ENCODE data around the gene DIP2A.

GRCh38 chr21:46439906-46440305 lies 18.8 kb upstream of the DIP2A start:
- TF ChIP-seq POLR2A (IDR thresholded peaks at IDR 0.05) (no peak), CTCF (IDR thresholded peaks at IDR 0.05) (no peak), EP300 (IDR thresholded peaks at IDR 0.05) (no peak), POLR2AphosphoS5 (IDR thresholded peaks at IDR 0.05) (no peak)

Measured in suprapubic skin (tissue), 4 donors.